GM18517 (cell line): ENCODE data around the gene ACKR4.
A peak's percentile ranks its signal among the peaks of the same experiment; 100 is the strongest.
"Not testable (repeated sequence)": the region's sequence is repeated elsewhere in the genome, so short reads cannot be mapped to it uniquely, and the experiment has no call there.

Source experiments
- ATAC-seq: cut with Tn5 transposase; IDR thresholded peaks from one replicate; pipeline ENCODE4 v1.9.1; 2021; ENCODE audit warnings: mild to moderate bottlenecking, moderate library complexity; ENCODE audit not compliant: unreplicated experiment

The ACKR4 gene

DNA sequence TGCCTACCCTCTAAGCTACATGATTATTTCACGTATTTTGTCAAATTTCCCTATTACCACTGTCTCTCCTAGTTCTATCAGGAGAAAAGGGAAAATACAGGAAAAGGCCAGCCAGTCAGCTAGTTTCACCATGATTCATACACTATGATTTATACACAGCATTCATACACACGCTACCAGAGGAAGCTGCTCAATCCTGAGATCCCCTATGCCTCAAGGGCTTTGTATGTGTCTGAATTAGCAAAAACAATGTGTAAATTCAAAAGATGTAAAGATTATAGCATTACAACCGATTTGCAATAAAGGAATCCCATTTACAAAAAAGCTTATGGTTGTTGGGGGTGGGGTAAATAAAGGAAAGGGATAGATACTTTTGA is 3.1 kb upstream of the ACKR4 start:
- no peak for ATAC-seq

DNA sequence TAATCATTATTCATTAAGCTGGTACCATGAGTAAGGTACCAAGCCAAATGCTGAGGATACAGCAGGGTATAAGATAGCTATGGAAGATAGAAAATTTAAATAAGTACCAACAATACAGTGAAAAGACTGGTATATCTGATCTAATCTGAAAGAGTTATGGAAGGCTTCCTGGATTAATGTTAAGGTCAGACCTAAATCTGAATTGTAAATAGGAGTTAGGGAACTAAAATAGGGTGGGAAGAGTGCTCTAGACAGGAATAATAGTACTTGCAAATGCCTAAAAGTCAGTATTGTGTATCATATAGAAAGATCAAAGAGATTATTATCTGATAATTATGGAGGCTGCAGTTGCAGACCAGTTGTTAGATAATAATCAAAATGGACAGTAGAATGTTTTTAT is 2.6 kb upstream of the ACKR4 start:
- no peak for ATAC-seq

DNA sequence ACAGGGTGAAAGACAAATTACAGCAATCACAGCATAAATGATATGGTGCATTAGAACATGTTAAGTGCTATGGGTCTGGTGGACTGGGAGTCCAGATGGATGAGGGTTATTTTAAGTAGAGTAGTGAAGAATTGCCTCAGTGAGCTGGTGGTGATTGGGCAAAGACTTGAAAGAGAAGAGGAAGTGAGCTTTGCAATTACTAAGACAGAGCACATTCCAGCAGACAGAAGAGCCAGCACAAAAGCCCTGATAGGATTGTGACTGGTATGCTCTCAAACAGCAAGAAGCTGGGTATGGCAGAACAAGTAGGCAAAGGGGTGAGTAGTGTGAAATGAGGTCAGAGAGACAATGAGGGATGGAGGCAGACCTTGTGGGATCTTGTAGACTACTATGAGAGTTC is 2.1 kb upstream of the ACKR4 start:
- ATAC-seq = no peak

DNA sequence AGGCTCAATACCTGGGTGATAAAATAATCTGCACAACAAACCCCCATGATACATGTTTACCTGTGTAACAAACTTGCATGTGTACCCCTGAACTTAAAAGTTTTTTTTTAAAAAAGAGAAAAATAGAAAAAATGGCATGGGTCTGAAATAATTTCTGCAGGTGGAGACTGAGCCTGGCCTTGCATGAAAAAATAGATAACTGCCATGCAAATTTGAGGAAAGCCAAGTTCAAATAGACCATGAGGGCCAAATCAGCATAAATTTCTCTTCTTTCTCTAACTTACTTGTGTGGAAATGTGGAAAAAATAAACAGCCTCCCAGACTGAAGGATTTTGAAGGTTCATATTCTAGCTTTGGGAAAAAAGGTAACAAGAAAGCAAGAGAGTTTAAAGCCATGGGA is 744 bp upstream of the ACKR4 start:
- no peak for ATAC-seq

DNA sequence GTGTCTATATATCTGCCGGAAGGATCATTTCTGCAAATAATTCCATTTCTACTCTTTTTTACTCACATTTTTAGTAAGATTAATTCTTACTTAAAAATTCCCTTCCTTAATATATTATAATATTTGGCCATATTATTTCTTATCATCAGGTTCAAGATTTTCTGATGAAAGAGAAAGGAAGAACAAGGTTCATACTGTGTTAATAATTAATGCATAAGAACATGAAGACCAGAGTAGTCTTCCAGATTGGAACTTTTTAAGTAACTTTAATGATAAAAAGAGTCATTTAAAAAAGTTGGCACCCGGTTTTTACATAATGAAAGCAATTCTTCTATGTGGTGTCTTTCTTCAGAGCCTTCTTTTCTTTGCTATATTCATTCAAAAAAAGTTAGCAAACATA is 590 bp downstream of the ACKR4 start:
- ATAC-seq = no peak

DNA sequence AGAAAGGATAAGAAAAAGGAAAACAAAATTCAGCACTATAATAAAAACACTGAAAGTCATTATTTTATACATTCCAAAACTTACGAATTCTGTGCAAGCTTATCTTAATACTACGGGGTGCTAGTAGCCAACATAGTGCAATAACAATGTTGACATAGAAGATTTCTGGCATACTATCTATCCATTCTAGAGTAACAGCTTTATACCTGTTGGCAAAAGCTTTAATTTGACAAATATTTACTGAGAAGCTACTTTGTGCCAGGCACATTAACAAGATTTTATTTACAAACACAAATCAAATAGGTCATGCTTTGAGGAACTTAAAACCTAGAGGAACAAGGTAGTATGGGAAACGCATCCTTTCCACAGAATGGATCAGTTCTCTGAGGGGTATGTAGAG is 1.1 kb downstream of the ACKR4 start:
- no peak for ATAC-seq

DNA sequence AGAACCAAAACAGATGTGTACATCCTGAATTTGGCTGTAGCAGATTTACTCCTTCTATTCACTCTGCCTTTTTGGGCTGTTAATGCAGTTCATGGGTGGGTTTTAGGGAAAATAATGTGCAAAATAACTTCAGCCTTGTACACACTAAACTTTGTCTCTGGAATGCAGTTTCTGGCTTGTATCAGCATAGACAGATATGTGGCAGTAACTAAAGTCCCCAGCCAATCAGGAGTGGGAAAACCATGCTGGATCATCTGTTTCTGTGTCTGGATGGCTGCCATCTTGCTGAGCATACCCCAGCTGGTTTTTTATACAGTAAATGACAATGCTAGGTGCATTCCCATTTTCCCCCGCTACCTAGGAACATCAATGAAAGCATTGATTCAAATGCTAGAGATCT is 3.5 kb downstream of the ACKR4 start:
- ATAC-seq = not testable (repeated sequence)

DNA sequence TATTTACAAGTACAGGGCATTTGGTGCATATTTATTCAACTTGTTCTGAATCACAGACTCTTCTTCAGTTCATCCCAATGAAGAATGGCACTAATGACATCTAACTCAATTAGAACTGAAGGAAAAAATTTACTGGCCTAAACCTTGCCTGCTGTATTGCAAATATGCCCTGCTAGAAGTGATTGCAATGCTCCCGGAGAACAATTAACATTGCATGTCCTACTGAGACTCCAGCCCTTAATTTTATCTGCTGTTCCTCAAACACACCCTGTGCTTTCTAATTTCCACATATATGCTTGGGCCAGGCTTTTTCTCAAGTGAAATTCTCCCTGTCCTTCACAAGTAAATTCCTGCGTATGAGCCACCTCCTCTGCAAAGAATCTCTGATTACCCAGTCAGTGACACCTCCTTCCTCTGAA is 8.3 kb downstream of the ACKR4 start:
- no peak for ATAC-seq

DNA sequence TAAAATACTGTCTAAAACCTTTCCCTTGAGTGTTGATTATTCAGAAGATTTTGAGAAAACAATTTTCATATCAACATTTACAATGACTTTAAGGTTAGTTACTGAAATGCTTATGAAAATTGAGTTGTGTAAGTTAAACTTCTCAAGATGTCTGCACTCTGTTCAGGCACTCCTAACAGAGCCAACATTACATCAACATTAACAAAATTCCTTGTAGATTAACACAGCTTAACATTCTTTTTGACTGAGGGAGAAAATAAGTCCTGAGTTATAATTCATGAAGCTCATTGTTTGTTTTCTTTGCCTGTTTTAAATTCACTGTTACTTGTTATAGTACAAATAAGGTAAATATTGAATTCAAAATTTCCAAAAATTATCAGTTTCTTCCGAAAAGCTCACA is 9.0 kb downstream of the ACKR4 start:
- ATAC-seq = no peak

DNA sequence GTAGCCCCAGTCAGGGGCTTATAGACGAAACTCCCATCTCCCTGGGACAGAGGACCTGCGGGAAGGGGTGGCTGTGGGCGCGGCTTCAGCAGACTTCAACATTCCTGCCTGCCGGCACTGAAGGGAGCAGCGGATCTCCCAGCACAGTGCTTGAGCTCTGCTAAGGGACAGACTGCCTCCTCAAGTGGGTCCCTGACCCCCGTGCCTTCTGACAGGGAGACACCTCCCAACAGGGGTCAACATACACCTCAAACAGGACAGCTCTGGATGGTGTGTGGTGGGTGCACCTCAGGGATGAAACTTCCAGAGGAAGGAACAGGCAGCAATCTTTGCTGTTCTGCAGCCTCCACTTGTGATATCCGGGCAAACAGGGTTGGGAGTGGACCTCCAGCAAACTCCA is 9.6 kb downstream of the ACKR4 start:
- not testable (repeated sequence) for ATAC-seq

DNA sequence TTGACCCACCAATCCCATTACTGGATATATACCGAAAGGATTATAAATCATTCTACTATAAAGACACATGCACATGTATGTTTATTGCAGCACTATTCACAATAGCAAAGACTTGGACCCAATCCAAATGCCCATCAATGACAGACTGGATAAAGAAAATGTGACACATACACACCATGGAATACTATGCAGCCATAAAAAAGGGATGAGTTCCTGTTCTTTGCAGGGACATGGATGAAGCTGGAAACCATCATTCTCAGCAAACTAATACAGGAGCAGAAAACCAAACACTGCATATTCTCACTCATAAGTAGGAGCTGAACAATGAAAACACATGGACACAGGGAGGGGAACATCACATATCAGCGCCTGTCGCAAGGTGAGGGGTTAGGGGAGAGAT is 18.2 kb downstream of the ACKR4 start:
- not testable (repeated sequence) for ATAC-seq

DNA sequence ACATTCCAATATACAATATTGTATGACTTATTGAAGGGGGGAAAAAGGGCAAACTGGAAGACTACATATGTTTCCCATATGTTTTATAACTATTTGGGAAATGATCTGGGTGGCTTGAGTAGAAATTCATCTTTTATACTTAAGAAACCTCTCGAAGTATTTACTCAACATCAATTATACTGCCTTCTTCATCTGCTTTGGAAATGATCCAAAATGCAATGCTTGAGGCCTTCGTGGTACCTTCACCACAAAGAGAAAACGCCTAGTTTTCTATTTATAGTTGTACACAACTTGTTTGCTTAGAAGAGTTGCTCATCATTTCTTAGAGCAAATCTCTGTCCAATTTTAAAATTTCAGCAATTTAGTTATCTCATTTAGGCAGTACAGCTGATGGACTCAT is 18.8 kb downstream of the ACKR4 start:
- no peak for ATAC-seq

DNA sequence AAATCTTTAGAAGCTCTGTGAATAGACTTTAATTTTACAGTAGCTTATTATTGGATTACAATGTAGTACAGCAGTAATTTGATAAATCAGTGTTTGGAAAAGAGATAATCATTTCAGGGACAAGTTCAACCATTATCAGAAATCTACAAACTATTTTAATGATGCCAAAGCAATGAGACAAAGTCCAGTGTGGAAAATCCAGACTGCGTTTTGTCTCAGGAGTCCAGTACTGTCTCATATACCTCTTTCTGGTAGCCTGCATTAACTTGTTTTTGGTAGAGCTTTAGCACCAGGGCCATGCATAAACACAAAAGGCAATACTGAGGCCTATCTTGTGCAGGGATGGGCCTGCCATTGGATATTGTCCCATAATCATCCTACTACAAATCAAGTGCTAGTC is 19.7 kb downstream of the ACKR4 start:
- ATAC-seq = no peak

DNA sequence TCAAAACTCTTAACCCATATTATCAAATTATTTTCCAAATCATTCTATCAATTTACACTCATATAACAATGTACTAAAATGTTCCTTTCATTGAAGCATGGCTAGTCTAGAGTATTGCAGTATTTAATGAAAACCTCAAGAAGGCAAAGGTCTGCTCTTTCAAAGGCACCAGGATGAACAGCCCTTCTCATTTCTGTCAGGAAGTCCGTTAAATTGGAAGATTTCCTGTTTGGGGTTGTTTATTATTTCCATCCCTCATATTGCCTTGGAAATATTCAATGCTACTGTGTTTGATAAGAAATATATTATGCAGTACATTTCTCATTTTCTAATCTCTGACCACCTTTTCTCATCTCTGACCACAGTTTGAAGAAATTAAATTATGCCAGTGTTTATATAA is 25.1 kb downstream of the ACKR4 start:
- ATAC-seq = no peak

DNA sequence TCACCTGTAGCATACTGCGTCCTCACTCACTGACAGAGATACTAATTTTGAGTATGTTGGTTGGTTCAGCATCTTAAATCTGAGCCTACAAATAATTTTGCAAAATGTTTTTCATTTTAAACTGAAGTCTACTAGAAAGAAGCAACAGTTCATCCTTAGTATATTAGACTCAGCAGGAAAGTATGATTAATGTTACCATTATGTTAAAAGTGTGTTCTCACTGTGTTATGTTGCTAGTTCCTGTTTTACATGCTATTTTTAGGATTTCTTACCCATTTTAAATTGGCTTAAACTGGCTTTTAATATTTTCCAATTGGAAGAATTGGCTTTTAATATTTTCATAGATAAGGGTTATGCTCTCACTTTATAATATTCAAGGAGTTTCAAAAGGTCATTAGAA is 25.7 kb downstream of the ACKR4 start:
- ATAC-seq = no peak

DNA sequence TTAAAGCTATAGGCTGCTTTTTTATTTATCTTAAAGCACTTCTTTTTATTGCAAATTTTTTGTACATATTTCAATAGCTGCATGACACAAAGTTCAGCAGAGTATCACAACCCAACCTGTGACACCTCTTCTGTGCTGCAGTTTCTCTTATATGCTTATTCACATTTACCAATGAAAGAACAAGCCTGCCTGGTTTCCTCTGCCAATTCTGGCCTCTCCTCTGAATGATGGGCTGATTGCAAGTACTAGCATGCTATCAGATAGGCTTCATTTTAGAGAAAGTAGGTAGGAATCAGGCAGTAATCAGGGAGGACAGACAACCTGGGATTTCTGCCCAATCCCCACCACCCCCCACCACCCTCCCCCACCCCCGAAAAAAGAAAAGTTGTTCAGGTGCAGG is 26.6 kb downstream of the ACKR4 start:
- ATAC-seq = no peak

DNA sequence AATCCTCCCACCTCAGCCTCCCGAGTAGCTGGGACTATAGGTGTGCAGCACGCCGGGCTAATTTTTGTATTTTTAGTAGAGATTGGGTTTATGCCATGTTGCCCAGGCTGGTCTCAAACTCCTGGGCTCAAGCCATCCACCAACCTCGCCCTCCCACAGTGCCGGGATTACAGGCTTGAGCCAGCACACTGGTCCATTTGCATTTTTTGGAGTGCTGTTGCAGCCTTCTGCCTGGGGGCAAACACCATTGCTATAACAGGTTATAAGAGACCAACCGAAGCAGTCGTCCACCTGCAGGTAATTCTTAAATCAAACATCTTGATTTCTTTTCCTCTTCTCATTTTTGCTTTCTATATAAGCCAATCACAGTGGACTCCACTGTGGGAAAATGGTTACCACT is 27.7 kb downstream of the ACKR4 start:
- no peak for ATAC-seq

DNA sequence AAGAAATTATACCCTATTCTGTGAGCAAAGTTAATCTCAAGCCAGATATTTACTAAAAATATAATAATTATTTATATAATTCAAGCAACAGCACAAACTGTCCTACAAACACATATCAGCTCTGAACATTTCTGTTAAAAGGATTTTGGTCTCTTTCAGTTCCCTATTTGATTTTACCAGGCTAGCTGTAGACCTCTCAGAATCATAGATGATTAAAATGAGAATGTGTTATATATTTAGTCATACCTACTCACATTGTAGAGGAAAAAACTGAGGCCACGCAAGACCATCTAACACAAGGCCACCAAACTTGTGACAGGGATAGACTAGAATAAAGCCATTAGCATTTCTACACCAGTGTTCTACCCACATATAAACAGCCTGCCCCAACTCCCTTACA is 28.5 kb downstream of the ACKR4 start:
- peak; percentile 92 for ATAC-seq

DNA sequence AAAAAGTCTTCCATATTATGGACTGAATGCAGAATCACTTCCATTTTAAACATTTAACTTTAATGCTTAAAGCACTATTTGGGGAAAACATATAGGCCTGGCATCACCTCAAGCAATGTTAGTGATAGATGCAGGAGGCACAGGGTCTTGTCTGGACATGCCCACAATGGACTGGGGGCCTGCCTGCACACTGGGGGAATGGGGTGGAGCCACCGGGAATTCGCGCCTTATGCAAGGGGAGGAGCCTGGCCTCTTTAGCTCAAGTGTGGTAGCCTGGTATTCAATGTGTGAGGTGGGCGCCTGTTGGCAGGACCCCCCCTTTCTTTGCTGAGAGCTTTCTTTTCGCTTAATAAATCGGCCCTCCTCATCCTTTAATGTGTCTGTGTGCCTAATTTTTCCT is 29.9 kb downstream of the ACKR4 start:
- ATAC-seq = no peak

DNA sequence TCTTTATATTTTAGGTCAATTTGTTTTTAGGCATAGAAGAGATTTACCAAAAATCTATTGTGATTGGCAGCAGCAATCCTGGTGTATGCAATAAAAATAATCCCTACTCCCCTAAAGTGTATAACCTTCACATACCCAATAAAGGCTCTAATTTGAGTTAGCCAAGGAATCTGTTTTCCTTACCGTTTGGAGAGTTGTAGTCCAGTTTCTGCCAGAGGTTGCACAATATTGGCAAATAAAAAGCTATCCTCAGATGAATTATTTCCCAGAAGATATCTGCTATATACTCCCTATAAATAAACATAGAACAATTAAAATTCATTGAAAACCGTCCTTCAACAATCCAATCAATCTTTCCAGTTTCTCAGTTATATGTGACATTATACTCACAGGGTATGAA is 31.1 kb downstream of the ACKR4 start:
- no peak for ATAC-seq

DNA sequence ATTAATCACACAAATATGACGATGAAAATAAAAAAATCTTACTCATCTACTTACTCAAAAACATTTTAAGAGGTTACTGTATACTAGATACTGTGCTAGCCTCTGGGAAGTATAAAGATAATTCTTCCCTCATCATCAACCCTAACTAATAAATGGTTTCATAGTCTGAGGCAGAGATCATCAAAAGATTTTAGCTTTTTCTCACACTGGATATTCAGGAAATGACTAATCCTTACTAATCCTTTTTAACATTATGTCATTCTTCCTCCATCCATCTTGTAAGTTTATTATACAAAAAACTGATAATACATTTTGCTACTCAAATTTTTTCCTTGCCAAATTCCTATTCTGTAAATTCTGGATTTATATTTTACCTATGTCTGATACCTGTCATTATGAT is 32.9 kb downstream of the ACKR4 start:
- no peak for ATAC-seq

DNA sequence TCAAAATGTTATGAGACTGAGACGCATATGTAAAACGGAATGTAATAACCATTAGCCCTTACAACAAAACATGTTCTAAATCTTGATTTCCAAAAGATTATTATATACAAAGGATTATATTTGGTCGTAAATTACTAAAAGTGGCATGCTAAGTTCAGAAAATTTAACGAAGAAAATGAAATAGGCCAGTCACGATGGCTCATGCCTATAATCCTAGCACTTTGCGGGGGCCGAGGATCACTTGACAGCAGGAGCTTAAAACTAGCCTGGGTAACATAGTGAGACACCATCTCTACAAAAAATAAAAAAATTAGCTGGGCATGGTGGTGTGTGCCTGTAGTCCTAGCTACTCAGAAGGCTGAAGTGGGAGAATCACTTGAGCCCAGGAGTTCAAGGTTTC is 33.5 kb downstream of the ACKR4 start:
- ATAC-seq = no peak

DNA sequence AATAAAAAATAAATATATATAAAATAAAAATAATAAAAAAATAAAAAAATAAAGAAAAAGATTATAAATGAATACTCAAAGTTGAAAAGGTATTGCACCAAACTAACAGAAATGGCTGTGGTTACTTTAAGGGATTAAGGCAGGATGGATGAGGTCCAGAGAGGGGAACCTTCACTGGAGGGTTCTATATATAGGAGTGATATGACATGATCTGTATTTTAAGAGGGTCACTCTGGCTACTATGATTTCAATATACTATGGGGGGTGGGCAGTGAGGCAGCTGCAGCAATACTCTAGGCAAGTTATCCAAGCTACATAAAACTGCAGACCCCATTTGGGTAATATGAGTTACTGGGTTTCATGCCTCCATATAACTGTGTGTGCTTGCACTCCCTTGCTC is 38.0 kb downstream of the ACKR4 start:
- no peak for ATAC-seq

DNA sequence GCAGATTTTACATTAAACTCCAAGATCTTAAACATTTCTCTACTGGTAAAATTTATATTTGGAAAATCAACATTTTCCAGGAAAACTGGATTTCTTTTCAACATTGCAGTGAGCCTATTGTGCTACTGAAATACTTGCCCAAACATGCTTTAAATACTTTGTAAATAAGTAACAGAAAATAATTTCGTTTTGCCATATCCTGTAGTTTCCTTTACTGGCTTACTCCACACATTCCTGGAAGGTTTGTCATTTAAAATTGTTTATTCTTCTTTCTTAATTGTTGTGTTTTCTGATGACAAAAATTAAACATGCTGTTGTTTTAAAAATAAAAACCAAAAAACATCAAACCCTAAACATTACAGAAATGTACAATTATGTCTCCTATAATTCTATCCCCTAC is 40.5 kb downstream of the ACKR4 start:
- ATAC-seq = no peak
